ENCODE measurements around the gene DNAJA4. TPM values are rescaled to one million over a fixed set of nuclear protein-coding genes. Genes with fewer than 3 reads are reported as not detected.

Gene DNAJA4
- total RNA-seq, 1 donor, result 2.2 TPM

DNA sequence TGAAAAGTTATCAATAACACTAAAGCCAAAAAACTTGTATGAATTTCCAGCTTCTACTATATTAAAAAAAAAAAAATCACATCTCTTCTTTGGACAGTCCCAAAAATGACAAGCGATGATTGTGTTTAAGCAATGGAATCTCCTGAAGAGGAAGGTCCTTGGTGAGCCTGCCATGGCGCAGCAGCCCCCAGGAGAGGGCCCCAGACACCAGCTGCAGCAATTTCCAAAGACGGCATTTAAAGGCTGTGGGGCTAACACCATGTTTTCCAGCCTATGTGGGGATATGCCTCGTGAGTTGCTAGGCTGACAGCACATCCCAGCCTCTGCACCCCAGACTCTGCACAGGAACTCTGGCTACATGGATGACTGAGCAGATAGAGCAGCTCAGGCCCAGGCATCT is 20.4 kb downstream of the DNAJA4 start:
- Histone ChIP-seq H3K4me3 (ENCODE audit: insufficient read depth, low read length) (no peak overlapping the region), H3K27me3 (ENCODE audit: insufficient read depth, low read length) (no peaks in the 10 kb centered on the region), H3K36me3 (ENCODE audit: insufficient read depth, low read length) (peaks cover 78% of the 10 kb centered on the region), H3K4me2 (ENCODE audit: insufficient read depth, low read length) (no peak overlapping the region), H3K9me3 (ENCODE audit: low read depth, low read length) (no peaks in the 10 kb centered on the region), H3K4me1 (ENCODE audit: insufficient read depth, low read length) (peaks cover 16% of the 10 kb centered on the region), H3K27ac (ENCODE audit: low read depth, low read length) (no peak overlapping the region), H4K20me1 (ENCODE audit: insufficient read depth, low read length) (no peaks in the 10 kb centered on the region), H3K79me2 (ENCODE audit: insufficient read depth, low read length) (no peaks in the 10 kb centered on the region), H2AFZ (ENCODE audit: low read length) (no peak overlapping the region)
- TF ChIP-seq, protein P1, sequence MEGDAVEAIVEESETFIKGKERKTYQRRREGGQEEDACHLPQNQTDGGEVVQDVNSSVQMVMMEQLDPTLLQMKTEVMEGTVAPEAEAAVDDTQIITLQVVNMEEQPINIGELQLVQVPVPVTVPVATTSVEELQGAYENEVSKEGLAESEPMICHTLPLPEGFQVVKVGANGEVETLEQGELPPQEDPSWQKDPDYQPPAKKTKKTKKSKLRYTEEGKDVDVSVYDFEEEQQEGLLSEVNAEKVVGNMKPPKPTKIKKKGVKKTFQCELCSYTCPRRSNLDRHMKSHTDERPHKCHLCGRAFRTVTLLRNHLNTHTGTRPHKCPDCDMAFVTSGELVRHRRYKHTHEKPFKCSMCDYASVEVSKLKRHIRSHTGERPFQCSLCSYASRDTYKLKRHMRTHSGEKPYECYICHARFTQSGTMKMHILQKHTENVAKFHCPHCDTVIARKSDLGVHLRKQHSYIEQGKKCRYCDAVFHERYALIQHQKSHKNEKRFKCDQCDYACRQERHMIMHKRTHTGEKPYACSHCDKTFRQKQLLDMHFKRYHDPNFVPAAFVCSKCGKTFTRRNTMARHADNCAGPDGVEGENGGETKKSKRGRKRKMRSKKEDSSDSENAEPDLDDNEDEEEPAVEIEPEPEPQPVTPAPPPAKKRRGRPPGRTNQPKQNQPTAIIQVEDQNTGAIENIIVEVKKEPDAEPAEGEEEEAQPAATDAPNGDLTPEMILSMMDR (IDR thresholded peaks at IDR 0.05; ENCODE audit: extremely low read depth, low read depth, low read length), result no peak
- DNase-seq (ENCODE audit: insufficient read length, low spot score, missing footprints), result no peak

GRCh38 chr15:78290222-78290621 is 25.9 kb downstream of the DNAJA4 start:
- no peak overlapping the region for H3K27ac ChIP-seq (ENCODE audit: low read depth, low read length)
- no peaks in the 10 kb centered on the region for H3K9me3 ChIP-seq (ENCODE audit: low read depth, low read length)
- H3K4me3 ChIP-seq (ENCODE audit: insufficient read depth, low read length), result no peak overlapping the region
- H3K4me2 ChIP-seq (ENCODE audit: insufficient read depth, low read length), result no peak overlapping the region
- H2AFZ ChIP-seq (ENCODE audit: low read length), result no peak overlapping the region
- peaks cover 8% of the 10 kb centered on the region for H3K79me2 ChIP-seq (ENCODE audit: insufficient read depth, low read length)
- no peaks in the 10 kb centered on the region for H3K27me3 ChIP-seq (ENCODE audit: insufficient read depth, low read length)
- no peaks in the 10 kb centered on the region for H3K4me1 ChIP-seq (ENCODE audit: insufficient read depth, low read length)
- H4K20me1 ChIP-seq (ENCODE audit: insufficient read depth, low read length), result peaks cover 8% of the 10 kb centered on the region
- TF ChIP-seq, protein P1 (IDR thresholded peaks at IDR 0.05; ENCODE audit: extremely low read depth, low read depth, low read length), result no peak
- peaks cover 85% of the 10 kb centered on the region for H3K36me3 ChIP-seq (ENCODE audit: insufficient read depth, low read length)
- no peak for DNase-seq (ENCODE audit: insufficient read length, low spot score, missing footprints)

DNA sequence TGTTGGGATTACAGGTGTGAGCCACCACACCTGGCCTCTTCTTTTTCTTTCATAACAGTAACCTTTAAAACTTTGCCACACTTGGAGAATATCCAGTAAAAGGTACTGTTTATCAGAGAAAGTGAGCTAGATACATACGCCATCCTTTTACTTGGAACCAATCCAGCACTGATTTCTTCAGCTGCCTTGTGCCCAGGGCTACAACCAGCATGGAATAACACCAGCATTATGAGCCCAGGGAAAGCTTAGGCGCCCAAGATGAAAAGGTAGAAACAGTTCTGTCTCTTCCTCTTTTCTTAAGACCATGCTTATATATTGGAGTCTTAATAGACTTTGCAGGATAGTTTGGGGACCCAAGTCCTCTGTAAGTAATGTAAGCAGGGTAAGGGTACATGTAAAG is 26.7 kb downstream of the DNAJA4 start:
- Histone ChIP-seq H3K4me1 (ENCODE audit: insufficient read depth, low read length) (no peaks in the 10 kb centered on the region), H3K9me3 (ENCODE audit: low read depth, low read length) (no peaks in the 10 kb centered on the region), H3K36me3 (ENCODE audit: insufficient read depth, low read length) (peaks cover 82% of the 10 kb centered on the region), H4K20me1 (ENCODE audit: insufficient read depth, low read length) (peaks cover 12% of the 10 kb centered on the region), H3K27ac (ENCODE audit: low read depth, low read length) (no peak overlapping the region), H3K79me2 (ENCODE audit: insufficient read depth, low read length) (peaks cover 14% of the 10 kb centered on the region), H2AFZ (ENCODE audit: low read length) (no peak overlapping the region), H3K4me2 (ENCODE audit: insufficient read depth, low read length) (no peak overlapping the region), H3K27me3 (ENCODE audit: insufficient read depth, low read length) (no peaks in the 10 kb centered on the region), H3K4me3 (ENCODE audit: insufficient read depth, low read length) (no peak overlapping the region)
- DNase-seq (ENCODE audit: insufficient read length, low spot score, missing footprints), result no peak
- TF ChIP-seq, protein P1 (IDR thresholded peaks at IDR 0.05; ENCODE audit: extremely low read depth, low read depth, low read length), result no peak

GRCh38 chr15:78291698-78292097 is 27.3 kb downstream of the DNAJA4 start:
- Histone ChIP-seq H3K4me1 (ENCODE audit: insufficient read depth, low read length) (no peaks in the 10 kb centered on the region), H3K4me2 (ENCODE audit: insufficient read depth, low read length) (no peak overlapping the region), H3K9me3 (ENCODE audit: low read depth, low read length) (no peaks in the 10 kb centered on the region), H3K27me3 (ENCODE audit: insufficient read depth, low read length) (no peaks in the 10 kb centered on the region), H3K79me2 (ENCODE audit: insufficient read depth, low read length) (peaks cover 18% of the 10 kb centered on the region), H2AFZ (ENCODE audit: low read length) (no peak overlapping the region), H3K4me3 (ENCODE audit: insufficient read depth, low read length) (no peak overlapping the region), H4K20me1 (ENCODE audit: insufficient read depth, low read length) (peaks cover 12% of the 10 kb centered on the region), H3K27ac (ENCODE audit: low read depth, low read length) (no peak overlapping the region), H3K36me3 (ENCODE audit: insufficient read depth, low read length) (peaks cover 78% of the 10 kb centered on the region)
- no peak for DNase-seq (ENCODE audit: insufficient read length, low spot score, missing footprints)
- TF ChIP-seq, protein P1 (IDR thresholded peaks at IDR 0.05; ENCODE audit: extremely low read depth, low read depth, low read length), result no peak

Data from osteoblast (primary cell).